Erythroblast (primary cell): ENCODE measurements around the gene RELN.

Source experiments
- GATA1 ChIP-seq: IDR thresholded peaks from 2 replicates; pipeline ENCODE4 v1.6.1; 2011; ENCODE audit warnings: low read depth, mild to moderate bottlenecking, control low read depth, low read length, moderate library complexity
- POLR2A ChIP-seq: IDR thresholded peaks from 2 replicates; pipeline ENCODE4 v1.6.1; 2011; ENCODE audit warnings: mild to moderate bottlenecking, low read length

GRCh38 chr7:103870664-103871063 lies 118.8 kb downstream of the RELN start:
- no peak for TF ChIP-seq POLR2A
- TF ChIP-seq GATA1 = no peak
